ENCODE results near the gene DDX53. TPM values are rescaled to one million over a fixed set of nuclear protein-coding genes. Genes with fewer than 3 reads are reported as not detected.

The DDX53 gene
- polyA plus RNA-seq, 1 experiment, result not detected

GRCh38 chrX:23046443-23046842 is 46.7 kb downstream of the DDX53 start:
- Histone ChIP-seq H3K27me3 (ENCODE audit: control insufficient read depth, insufficient read depth, low read length) (no peaks in the 10 kb centered on the region), H3K36me3 (ENCODE audit: control insufficient read depth, insufficient read depth, low read length) (no peaks in the 10 kb centered on the region), H3K4me3 (ENCODE audit: low read depth, low read length) (no peak overlapping the region)
- no peak for TF ChIP-seq CTCF (IDR thresholded peaks at IDR 0.05; ENCODE audit: insufficient read depth, low read depth, low read length)
- DNase-seq (ENCODE audit: low read depth), result no peak
- ChIA-PET CTCF (no interaction called here), POLR2A (no interaction called here)

- no peak overlapping the region for H3K4me3 ChIP-seq (ENCODE audit: low read depth, low read length)
- CTCF ChIA-PET, result no interaction called here
Measured at GRCh38 chrX:23048806-23049573, 49.2 kb downstream of the DDX53 start.

DNA sequence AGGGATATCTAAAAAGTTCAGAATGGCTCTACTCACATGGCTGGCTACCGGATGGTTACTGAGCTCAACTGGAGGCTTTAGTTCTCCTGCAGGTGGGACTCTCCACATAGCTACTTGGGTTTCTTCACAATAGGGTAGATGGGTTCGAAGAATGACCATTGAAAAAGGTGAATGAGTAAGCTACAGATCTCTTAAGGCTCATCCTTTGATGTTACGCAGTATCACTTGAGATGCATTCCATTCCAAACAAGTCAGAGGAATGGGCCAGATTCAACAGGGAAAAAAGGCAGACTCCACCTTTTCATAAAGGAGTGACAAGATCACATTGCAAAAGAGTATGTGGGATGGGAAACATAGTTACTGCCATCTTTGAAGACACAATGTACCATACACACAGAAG is 52.6 kb downstream of the DDX53 start:
- Histone ChIP-seq H3K27me3 (ENCODE audit: control insufficient read depth, insufficient read depth, low read length) (no peaks in the 10 kb centered on the region), H3K4me3 (ENCODE audit: low read depth, low read length) (no peak overlapping the region), H3K36me3 (ENCODE audit: control insufficient read depth, insufficient read depth, low read length) (no peaks in the 10 kb centered on the region)
- TF ChIP-seq CTCF (IDR thresholded peaks at IDR 0.05; ENCODE audit: insufficient read depth, low read depth, low read length), result no peak
- DNase-seq (ENCODE audit: low read depth), result no peak
- ChIA-PET CTCF (no interaction called here), POLR2A (no interaction called here)

More at GRCh38 chrX:23048806-23049573, 49.2 kb downstream of the DDX53 start:
- DNase-seq (ENCODE audit: low read depth), result no peak
- no peaks in the 10 kb centered on the region for H3K27me3 ChIP-seq (ENCODE audit: control insufficient read depth, insufficient read depth, low read length)
- TF ChIP-seq CTCF (IDR thresholded peaks at IDR 0.05; ENCODE audit: insufficient read depth, low read depth, low read length), result no peak
- POLR2A ChIA-PET, result no interaction called here
- no peaks in the 10 kb centered on the region for H3K36me3 ChIP-seq (ENCODE audit: control insufficient read depth, insufficient read depth, low read length)

Data from BJ (cell line).